22Rv1 (cell line): ENCODE results near the gene CIB2.

Experiments
- H3K27ac ChIP-seq: fragments of 450-650 bp; 2 replicates; pipeline ENCODE4 v1.5.1; 2017
- ZFX ChIP-seq: fragments of 450-650 bp; IDR thresholded peaks from 2 replicates; pipeline ENCODE4 v1.6.1; 2017; ENCODE audit warnings: antibody characterized with exemption, borderline replicate concordance
- TF ChIP-seq, protein P1 (sequence below): fragments of 450-650 bp; IDR thresholded peaks from 2 replicates; pipeline ENCODE4 v1.5.1; 2017; ENCODE audit warnings: mild to moderate bottlenecking

CIB2 gene

DNA sequence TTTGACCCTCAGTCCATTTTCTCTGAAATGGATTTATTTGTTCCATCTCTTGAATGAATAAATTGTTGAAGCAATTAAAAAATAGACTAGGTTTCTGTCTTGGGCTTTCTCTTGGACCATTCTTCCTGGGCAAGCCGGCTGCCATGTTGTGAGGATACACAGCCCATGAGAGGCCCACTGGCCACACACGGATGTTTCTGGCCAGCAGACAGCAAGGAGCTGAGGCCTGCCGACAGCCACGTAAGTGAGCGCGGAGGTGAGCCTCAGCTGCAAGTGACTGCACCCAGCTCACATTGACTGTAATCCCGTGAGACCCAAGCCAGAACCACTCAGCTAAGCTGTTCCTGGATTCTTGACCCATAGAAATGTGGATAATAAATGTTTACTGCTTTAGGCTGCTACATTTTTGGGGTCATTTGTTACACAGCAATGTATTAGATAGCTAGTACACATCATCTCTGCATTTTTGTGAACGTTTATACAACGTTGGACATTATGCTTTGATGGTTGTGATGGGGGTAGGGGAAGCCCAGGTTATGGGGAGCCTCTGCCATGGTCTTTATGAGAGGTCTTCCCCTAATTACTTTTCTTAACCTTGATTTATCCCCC is 40.7 kb upstream of the CIB2 start:
- no peak overlapping the region for H3K27ac ChIP-seq
- no peak for TF ChIP-seq ZFX
- TF ChIP-seq, protein P1, sequence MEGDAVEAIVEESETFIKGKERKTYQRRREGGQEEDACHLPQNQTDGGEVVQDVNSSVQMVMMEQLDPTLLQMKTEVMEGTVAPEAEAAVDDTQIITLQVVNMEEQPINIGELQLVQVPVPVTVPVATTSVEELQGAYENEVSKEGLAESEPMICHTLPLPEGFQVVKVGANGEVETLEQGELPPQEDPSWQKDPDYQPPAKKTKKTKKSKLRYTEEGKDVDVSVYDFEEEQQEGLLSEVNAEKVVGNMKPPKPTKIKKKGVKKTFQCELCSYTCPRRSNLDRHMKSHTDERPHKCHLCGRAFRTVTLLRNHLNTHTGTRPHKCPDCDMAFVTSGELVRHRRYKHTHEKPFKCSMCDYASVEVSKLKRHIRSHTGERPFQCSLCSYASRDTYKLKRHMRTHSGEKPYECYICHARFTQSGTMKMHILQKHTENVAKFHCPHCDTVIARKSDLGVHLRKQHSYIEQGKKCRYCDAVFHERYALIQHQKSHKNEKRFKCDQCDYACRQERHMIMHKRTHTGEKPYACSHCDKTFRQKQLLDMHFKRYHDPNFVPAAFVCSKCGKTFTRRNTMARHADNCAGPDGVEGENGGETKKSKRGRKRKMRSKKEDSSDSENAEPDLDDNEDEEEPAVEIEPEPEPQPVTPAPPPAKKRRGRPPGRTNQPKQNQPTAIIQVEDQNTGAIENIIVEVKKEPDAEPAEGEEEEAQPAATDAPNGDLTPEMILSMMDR: no peak

DNA sequence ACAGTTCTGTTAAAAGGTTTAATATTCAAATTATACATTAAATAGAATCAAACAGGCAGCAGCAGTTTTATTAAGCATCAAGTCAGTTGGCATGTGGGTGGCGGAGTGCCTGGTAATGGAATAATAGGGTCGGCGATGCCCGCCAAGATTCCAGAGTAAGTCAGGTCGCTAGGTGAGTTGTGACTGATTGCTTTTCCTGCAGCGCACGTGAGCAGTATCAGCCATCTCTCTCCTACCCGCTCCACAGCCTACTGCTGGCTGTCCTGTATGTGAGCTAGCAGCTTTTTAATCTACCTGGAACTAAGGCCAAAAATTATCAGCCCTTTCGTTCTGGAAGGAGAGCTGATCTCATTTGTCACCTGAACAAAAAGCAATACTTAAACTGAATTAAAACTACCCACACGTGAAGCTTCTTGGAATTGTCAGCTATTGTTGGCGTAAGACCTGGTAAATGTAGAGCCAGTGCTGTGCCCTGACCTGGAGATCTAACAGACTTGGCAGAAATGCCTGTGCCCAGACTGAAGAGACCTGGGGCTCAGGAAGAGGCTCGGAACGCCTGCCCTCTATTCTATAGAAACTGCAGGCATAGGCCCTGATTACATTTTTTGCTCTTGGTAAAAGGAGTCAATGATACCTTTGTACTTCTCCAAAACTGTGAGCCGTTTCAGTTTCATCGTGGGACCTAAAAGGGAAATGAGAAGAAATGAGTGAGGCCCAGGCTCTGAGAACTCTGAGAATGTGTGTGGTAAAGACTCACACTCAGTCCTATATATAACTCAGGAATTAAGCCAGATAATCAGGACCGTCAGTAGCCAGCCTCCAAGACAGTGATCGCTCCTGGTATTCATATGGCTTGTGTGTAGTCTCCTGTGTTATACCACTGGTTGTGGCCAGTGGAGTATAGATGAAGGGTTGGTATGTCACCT is 39.9 kb upstream of the CIB2 start:
- TF ChIP-seq, protein P1: no peak
- TF ChIP-seq ZFX: no peak
- no peak overlapping the region for H3K27ac ChIP-seq

DNA sequence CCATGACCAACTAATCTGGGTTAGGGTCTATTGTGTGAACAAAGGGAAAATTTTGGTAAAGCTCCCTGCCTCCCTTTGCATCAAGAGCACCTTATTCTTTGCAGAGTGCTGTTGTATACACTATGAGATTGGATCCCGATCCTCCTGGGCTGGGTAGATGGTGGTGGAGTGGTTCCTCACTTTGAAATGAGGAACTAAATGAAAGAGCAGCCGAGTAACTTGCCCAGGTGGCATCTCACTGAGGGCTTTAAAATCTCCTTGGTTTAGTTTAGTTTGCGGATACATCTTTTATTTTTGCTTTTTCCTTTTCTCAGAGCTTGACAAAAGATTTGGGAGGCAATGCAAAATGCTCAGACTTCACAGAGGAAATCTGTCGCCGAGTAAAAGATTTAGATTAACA is 37.4 kb upstream of the CIB2 start:
- TF ChIP-seq, protein P1: no peak
- no peak for TF ChIP-seq ZFX
- H3K27ac ChIP-seq: no peak overlapping the region

DNA sequence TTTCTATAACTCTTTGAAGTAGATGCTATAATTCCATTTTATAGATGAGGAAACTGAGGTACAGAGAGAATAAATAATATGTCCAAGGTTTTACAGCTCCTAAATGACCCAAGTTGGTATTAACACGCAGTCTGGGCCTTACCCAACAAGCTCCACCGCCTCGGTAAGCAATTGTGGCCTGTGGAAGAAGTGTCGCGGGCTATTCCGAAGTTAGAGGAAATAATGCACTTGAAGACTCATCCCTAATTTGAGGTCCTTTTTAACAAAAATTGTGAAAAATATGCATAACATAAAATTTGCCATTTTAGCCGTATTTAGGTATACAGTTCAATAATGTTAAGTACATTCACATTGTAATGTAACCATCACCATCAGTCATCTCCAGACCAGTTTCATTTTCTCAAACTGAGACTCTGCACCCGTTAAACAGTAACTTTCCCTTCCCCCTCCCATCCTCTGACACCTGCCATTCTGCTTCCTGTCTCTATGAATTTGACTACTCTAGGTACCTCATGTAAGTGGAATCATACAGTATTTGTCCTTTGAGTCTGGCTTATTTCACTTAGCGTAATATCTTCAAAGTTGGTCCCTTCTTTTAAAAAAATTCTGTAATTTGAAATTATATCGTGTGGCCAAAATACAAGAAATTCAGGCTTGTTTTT is 36.1 kb upstream of the CIB2 start:
- no peak overlapping the region for H3K27ac ChIP-seq

DNA sequence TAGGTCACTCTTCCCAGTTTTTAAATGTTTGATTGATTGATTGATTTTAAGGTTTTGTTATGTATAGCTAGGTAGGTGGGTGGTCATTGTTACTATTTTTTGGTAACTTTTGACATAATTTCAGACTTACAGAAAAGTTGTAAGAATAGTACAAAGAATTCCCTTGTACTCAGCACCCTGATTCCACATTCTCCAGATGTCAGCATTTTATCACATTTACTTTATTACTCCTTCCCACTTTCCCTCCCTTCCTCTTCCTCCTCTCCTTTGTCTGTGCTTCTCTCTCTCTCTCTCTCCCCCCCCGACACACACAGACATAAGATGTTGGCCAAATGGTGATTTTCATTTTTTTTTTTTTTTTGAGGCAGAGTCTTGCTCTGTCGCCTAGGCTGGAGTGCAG is 32.8 kb upstream of the CIB2 start:
- no peak for TF ChIP-seq ZFX
- TF ChIP-seq, protein P1: no peak
- no peak overlapping the region for H3K27ac ChIP-seq

More for the DNA sequence above, 36.1 kb upstream of the CIB2 start:
- TF ChIP-seq, protein P1: no peak
- no peak for TF ChIP-seq ZFX

DNA sequence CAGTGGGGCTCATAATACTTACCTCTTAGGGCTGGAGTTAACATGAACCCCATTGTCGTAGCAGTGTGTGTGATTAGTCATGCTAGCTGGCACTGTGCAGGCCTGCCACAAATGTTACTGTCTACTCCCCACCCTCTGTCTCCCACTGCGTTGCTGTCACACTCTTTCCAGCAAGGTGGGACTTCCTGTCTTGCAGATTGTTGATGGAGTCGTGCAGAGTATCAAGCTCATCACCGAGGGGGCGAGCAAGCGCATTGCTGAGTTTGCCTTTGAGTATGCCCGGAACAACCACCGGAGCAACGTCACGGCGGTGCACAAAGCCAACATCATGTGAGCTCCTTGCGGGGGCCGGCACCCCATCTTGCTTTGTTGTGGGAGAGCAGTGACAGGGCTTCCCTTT is 30.8 kb upstream of the CIB2 start:
- H3K27ac ChIP-seq: no peak overlapping the region
- TF ChIP-seq, protein P1: no peak
- no peak for TF ChIP-seq ZFX
